Dermis blood vessel endothelial cell (primary cell): ENCODE data around the gene NXT1. TPM values are rescaled to one million over a fixed set of nuclear protein-coding genes. Genes with fewer than 3 reads are reported as not detected.
"Not testable (repeated sequence)": the region's sequence is repeated elsewhere in the genome, so short reads cannot be mapped to it uniquely, and the experiment has no call there.

Source experiments
- DNase-seq: peaks from one replicate; pipeline ENCODE4 v3.0.0; 2010
- total RNA-seq: library from RNA; depleted of rRNA; stranded (reverse); fragments of >200 nt; gene quantifications from 2 replicates; pipeline ENCODE4 v1.2.3, GENCODE V29; 2014

Gene NXT1
- total RNA-seq, 1 donor from 2014 or later = 36.2 TPM

- DNase-seq = peak; percentile 71
Measured at GRCh38 chr20:23331450-23332350, 18.9 kb upstream of the NXT1 start.

GRCh38 chr20:23332467-23332866, 18.1 kb upstream of the NXT1 start:
- DNase-seq = no peak

- DNase-seq = no peak
Measured at GRCh38 chr20:23334111-23334510, 16.5 kb upstream of the NXT1 start.

DNA sequence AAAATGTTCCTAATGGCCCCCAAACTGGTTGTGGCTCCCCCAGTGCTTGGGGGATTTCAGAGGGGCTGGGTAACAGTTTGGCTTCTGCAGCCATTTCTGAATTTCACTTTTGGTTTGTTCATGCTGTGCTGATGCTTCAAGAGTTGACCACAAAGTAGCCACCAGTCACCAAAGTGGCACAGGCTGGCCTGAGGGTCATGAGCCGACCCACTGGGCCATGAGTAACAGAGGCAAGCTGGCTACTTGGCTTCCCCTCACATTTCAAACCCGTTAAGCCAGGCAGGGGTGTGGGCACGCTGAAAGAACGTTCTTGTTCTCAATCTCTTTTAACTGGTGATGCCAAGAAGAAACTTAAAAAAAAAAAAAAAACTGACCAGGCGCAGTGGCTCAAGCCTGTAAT, 15.1 kb upstream of the NXT1 start:
- no peak for DNase-seq

- DNase-seq = no peak
Measured at GRCh38 chr20:23336476-23336875, 14.1 kb upstream of the NXT1 start.

DNA sequence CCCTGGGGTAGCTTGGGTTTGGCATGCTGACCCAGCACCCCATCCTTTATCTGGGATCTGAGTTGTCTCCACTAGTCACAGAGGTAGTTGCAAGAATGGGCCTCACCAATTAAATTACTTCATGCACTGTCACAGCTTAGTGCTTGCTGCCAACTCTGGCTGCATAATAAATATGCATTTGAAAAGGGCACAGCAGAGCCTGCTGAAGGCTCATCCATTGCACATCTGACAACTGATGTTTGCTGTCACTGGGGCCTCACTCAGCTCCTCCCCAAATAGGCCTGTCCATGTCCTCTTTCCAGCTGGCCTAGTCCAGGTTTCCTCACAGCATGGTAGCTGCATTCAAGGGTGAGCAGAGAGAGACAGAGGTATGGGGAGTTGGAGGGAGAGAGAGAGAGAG, 13.3 kb upstream of the NXT1 start:
- no peak for DNase-seq

GRCh38 chr20:23339986-23340385, 10.6 kb upstream of the NXT1 start:
- DNase-seq = no peak

GRCh38 chr20:23340524-23340923, 10.1 kb upstream of the NXT1 start:
- DNase-seq = peak; percentile 92

- no peak for DNase-seq
Measured at GRCh38 chr20:23341073-23341472, 9.5 kb upstream of the NXT1 start.

DNA sequence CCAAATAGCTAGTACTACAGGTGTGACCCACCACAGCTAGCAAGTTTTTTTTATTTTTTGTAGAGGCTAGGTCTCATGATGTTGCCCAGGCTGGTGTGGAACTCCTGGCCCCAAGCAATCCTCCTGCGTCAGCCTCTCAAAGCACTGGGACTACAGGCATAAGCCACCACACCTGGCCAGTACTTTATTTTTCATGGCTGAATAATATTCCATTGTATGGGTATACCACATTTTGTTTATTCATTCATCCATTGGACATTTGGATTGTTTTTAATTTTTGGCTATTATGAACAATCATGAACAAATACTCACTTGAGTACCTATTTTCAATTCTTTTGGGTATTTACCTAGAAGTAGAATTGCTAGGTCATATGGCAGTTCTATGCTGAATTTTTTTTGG, 7.0 kb upstream of the NXT1 start:
- DNase-seq = no peak

GRCh38 chr20:23344336-23344735, 6.3 kb upstream of the NXT1 start:
- no peak for DNase-seq

DNA sequence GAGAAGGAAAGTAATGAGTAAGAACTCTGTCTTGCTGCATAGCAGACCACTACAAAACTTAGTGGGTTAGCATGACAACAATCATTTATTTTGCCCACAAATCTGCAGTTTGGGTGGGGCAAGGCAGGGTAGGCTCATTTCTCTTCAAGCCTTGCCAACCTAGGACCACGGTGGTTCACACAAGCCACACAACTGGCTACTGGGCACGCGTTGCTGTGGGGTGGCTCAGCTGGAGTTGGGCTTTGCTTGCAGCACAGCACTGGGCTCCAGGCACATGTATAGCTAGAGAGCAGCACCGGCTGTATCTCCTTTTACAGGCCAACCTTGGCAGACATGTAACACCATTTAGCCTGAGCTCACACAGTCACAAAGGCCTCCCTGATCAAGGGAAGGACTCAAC, 4.6 kb upstream of the NXT1 start:
- DNase-seq = no peak

DNA sequence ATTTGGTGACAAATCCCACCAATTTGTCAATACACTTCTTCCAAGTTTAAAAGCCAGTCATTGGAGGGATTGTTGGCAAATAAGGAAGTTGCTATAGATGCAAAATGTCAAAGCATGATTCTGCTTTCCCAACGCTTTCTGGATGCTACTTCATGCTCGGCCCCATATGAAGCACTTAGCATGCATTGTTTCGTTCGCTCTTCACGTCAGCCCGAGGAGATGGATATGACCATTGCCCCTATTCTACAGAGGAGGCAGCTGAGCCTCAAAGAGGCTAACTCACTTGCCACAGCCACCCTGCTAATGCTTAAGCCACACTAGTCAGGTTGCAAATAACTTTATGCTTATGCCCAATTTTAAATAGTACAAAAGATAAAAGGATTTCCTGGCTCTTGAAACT, 2.8 kb upstream of the NXT1 start:
- no peak for DNase-seq

GRCh38 chr20:23348510-23348909, 2.1 kb upstream of the NXT1 start:
- not testable (repeated sequence) for DNase-seq

GRCh38 chr20:23349338-23350195, 1.0 kb upstream of the NXT1 start:
- DNase-seq = no peak

GRCh38 chr20:23350904-23351838, 580 bp downstream of the NXT1 start:
- DNase-seq = peak; percentile 57

GRCh38 chr20:23356203-23356602, 5.6 kb downstream of the NXT1 start:
- no peak for DNase-seq

GRCh38 chr20:23357767-23358562, 7.4 kb downstream of the NXT1 start:
- peak; percentile 100 for DNase-seq

DNA sequence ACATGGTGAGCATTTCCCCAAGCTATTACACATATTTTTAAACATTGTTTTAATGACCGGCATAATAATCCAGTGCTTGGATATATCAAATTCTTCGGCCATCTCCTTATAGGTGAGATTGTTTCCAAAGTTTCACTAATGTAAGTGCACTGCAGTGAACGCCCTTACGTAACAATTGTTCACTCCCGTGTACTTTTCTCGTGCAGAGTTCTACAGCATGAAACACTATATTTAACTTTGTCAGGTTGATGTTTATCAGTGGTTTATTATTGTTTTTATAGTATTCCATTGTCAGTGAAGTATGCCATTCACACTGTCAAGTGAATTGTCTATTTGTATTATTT, 7.9 kb downstream of the NXT1 start:
- no peak for DNase-seq

- DNase-seq = no peak
Measured at GRCh38 chr20:23358923-23359593, 8.5 kb downstream of the NXT1 start.

GRCh38 chr20:23360531-23360930, 9.9 kb downstream of the NXT1 start:
- DNase-seq = no peak
